ENCODE measurements around the gene NEGR1.

Gene NEGR1

GRCh38 chr1:72122099-72122880 is 160.0 kb downstream of the NEGR1 start:
- in situ Hi-C loops (cut with MboI; ENCODE audit: low sequenced_read_pairs): no loop called here

GRCh38 chr1:72119491-72119890 is 162.8 kb downstream of the NEGR1 start:
- in situ Hi-C loops (cut with MboI; ENCODE audit: low sequenced_read_pairs): no loop called here

GRCh38 chr1:72117621-72118020 is 164.7 kb downstream of the NEGR1 start:
- in situ Hi-C loops (cut with MboI; ENCODE audit: low sequenced_read_pairs): no loop called here

- in situ Hi-C loops (cut with MboI; ENCODE audit: low sequenced_read_pairs): no loop called here
Measured at GRCh38 chr1:72115290-72115689, 167.0 kb downstream of the NEGR1 start.

GRCh38 chr1:72111662-72112061 is 170.7 kb downstream of the NEGR1 start:
- in situ Hi-C loops (cut with MboI; ENCODE audit: low sequenced_read_pairs): no loop called here

- in situ Hi-C loops (cut with MboI; ENCODE audit: low sequenced_read_pairs): no loop called here
Measured at GRCh38 chr1:72109916-72110315, 172.4 kb downstream of the NEGR1 start.

GRCh38 chr1:72105201-72105600 is 177.1 kb downstream of the NEGR1 start:
- in situ Hi-C loops (cut with MboI; ENCODE audit: low sequenced_read_pairs): no loop called here

GRCh38 chr1:72101840-72102632 is 180.3 kb downstream of the NEGR1 start:
- in situ Hi-C loops (cut with MboI; ENCODE audit: low sequenced_read_pairs): no loop called here

GRCh38 chr1:72100771-72101170 is 181.6 kb downstream of the NEGR1 start:
- in situ Hi-C loops (cut with MboI; ENCODE audit: low sequenced_read_pairs): no loop called here

GRCh38 chr1:72097851-72098570 is 184.3 kb downstream of the NEGR1 start:
- in situ Hi-C loops (cut with MboI; ENCODE audit: low sequenced_read_pairs): no loop called here

GRCh38 chr1:72094209-72094608 is 188.1 kb downstream of the NEGR1 start:
- in situ Hi-C loops (cut with MboI; ENCODE audit: low sequenced_read_pairs): no loop called here

- in situ Hi-C loops (cut with MboI; ENCODE audit: low sequenced_read_pairs): no loop called here
Measured at GRCh38 chr1:72086394-72086793, 195.9 kb downstream of the NEGR1 start.

GRCh38 chr1:72075425-72075824 is 206.9 kb downstream of the NEGR1 start:
- in situ Hi-C loops (cut with MboI; ENCODE audit: low sequenced_read_pairs): no loop called here

GRCh38 chr1:72066431-72066830 is 215.9 kb downstream of the NEGR1 start:
- in situ Hi-C loops (cut with MboI; ENCODE audit: low sequenced_read_pairs): no loop called here

- in situ Hi-C loops (cut with MboI; ENCODE audit: low sequenced_read_pairs): no loop called here
Measured at GRCh38 chr1:72064196-72065075, 217.9 kb downstream of the NEGR1 start.

- in situ Hi-C loops (cut with MboI; ENCODE audit: low sequenced_read_pairs): no loop called here
Measured at GRCh38 chr1:72063364-72064044, 218.8 kb downstream of the NEGR1 start.

GRCh38 chr1:72062584-72062983 is 219.8 kb downstream of the NEGR1 start:
- in situ Hi-C loops (cut with MboI; ENCODE audit: low sequenced_read_pairs): no loop called here

GRCh38 chr1:72060466-72061245 is 221.7 kb downstream of the NEGR1 start:
- in situ Hi-C loops (cut with MboI; ENCODE audit: low sequenced_read_pairs): no loop called here

- in situ Hi-C loops (cut with MboI; ENCODE audit: low sequenced_read_pairs): no loop called here
Measured at GRCh38 chr1:72056516-72056915, 225.8 kb downstream of the NEGR1 start.

Data from HL-60/S4 treated with phorbol 12-myristate 13-acetate at 8.2 ng/mL for 4 days and 3 days (cell line).